HAP-1 (cell line): Measurements from ENCODE around the gene FOXL2.

Experiments
- DNase-seq, 2 experiments: peaks; one replicate each; pipeline ENCODE4 v3.0.0-alpha.2; 2016 to 2020; ENCODE audit warnings: low spot score in 2 of 2
- H3K27me3 ChIP-seq: fragments of 250-450 bp; sonication (Bioruptor Pico); 2 replicates; pipeline ENCODE4 v1.5.1; 2020; ENCODE audit warnings: low read depth, mild to moderate bottlenecking, moderate library complexity
- H3K36me3 ChIP-seq: fragments of 250-450 bp; sonication (Bioruptor Pico); replicated peaks from 2 replicates; pipeline ENCODE4 v1.5.1; 2020; ENCODE audit warnings: mild to moderate bottlenecking
- H3K4me1 ChIP-seq: fragments of 250-450 bp; sonication (Bioruptor Pico); 2 replicates; pipeline ENCODE4 v1.5.1; 2020; ENCODE audit warnings: mild to moderate bottlenecking
- H3K4me3 ChIP-seq: fragments of 250-450 bp; sonication (Bioruptor Pico); 2 replicates; pipeline ENCODE4 v1.5.1; 2020; ENCODE audit warnings: mild to moderate bottlenecking, moderate library complexity
- H3K9me3 ChIP-seq: fragments of 250-450 bp; sonication (Bioruptor Pico); 2 replicates; pipeline ENCODE4 v1.5.1; 2020; ENCODE audit warnings: mild to moderate bottlenecking, moderate library complexity
- in situ Hi-C: fragments of 300-500 bp; cut with MboI; formaldehyde crosslinking; loops from 3 replicates; pipeline ENCODE4 v1.14.3; 2020; ENCODE audit warnings: low sequenced_read_pairs, inconsistent platforms, mixed read lengths

FOXL2 gene

GRCh38 chr3:138941259-138941885 is 5.6 kb downstream of the FOXL2 start:
- no peaks in the 10 kb centered on the region for H3K27me3 ChIP-seq
- no peaks in the 10 kb centered on the region for H3K9me3 ChIP-seq
- H3K4me1 ChIP-seq: no peaks in the 10 kb centered on the region
- peak; percentile 14 to 69 for DNase-seq
- no peak overlapping the region for H3K4me3 ChIP-seq
- no peaks in the 10 kb centered on the region for H3K36me3 ChIP-seq
- in situ Hi-C loops: no loop called here

GRCh38 chr3:138940446-138940845 is 6.5 kb downstream of the FOXL2 start:
- H3K27me3 ChIP-seq: no peaks in the 10 kb centered on the region
- no peaks in the 10 kb centered on the region for H3K36me3 ChIP-seq
- no peaks in the 10 kb centered on the region for H3K9me3 ChIP-seq
- in situ Hi-C loops: no loop called here
- H3K4me3 ChIP-seq: no peak overlapping the region
- H3K4me1 ChIP-seq: peaks cover 4% of the 10 kb centered on the region
- no peak for DNase-seq

GRCh38 chr3:138939561-138940241 is 7.2 kb downstream of the FOXL2 start:
- Histone ChIP-seq H3K36me3 (no peaks in the 10 kb centered on the region), H3K27me3 (no peaks in the 10 kb centered on the region), H3K4me3 (no peak overlapping the region), H3K4me1 (peaks cover 6% of the 10 kb centered on the region), H3K9me3 (no peaks in the 10 kb centered on the region)
- in situ Hi-C loops: loop anchor here (10.0 kb wide), 1 partner anchor 525 kb away; no protein-coding TSS in a partner anchor
- no peak for DNase-seq

GRCh38 chr3:138938877-138939560 is 7.9 kb downstream of the FOXL2 start:
- no peaks in the 10 kb centered on the region for H3K36me3 ChIP-seq
- no peak overlapping the region for H3K4me3 ChIP-seq
- H3K4me1 ChIP-seq: peaks cover 6% of the 10 kb centered on the region
- H3K9me3 ChIP-seq: no peaks in the 10 kb centered on the region
- in situ Hi-C loops: loop anchor here (10.0 kb wide), 1 partner anchor 524 kb away; no protein-coding TSS in a partner anchor
- no peak for DNase-seq
- no peaks in the 10 kb centered on the region for H3K27me3 ChIP-seq

- H3K4me1 ChIP-seq: peaks cover 6% of the 10 kb centered on the region
- H3K4me3 ChIP-seq: no peak overlapping the region
- in situ Hi-C loops: loop anchor here (10.0 kb wide), 1 partner anchor 523 kb away; no protein-coding TSS in a partner anchor
- H3K9me3 ChIP-seq: no peaks in the 10 kb centered on the region
- DNase-seq: no peak
- H3K27me3 ChIP-seq: no peaks in the 10 kb centered on the region
- no peaks in the 10 kb centered on the region for H3K36me3 ChIP-seq
These were observed 8.7 kb downstream of the FOXL2 start for GRCh38 chr3:138938056-138938876.

GRCh38 chr3:138937690-138938055 is 9.3 kb downstream of the FOXL2 start:
- no peak overlapping the region for H3K4me3 ChIP-seq
- H3K36me3 ChIP-seq: no peaks in the 10 kb centered on the region
- no peaks in the 10 kb centered on the region for H3K27me3 ChIP-seq
- peaks cover 6% of the 10 kb centered on the region for H3K4me1 ChIP-seq
- H3K9me3 ChIP-seq: no peaks in the 10 kb centered on the region
- in situ Hi-C loops: loop anchor here (10.0 kb wide), 1 partner anchor 523 kb away; no protein-coding TSS in a partner anchor
- no peak for DNase-seq

- in situ Hi-C loops: loop anchor here (10.0 kb wide), 1 partner anchor 522 kb away; no protein-coding TSS in a partner anchor
- H3K27me3 ChIP-seq: no peaks in the 10 kb centered on the region
- no peaks in the 10 kb centered on the region for H3K9me3 ChIP-seq
- no peak for DNase-seq
- no peak overlapping the region for H3K4me3 ChIP-seq
- H3K36me3 ChIP-seq: no peaks in the 10 kb centered on the region
- H3K4me1 ChIP-seq: peaks cover 6% of the 10 kb centered on the region
These were observed 9.9 kb downstream of the FOXL2 start for GRCh38 chr3:138936741-138937689.

GRCh38 chr3:138935863-138936740 is 10.8 kb downstream of the FOXL2 start:
- no peaks in the 10 kb centered on the region for H3K27me3 ChIP-seq
- H3K4me3 ChIP-seq: peak overlapping the region; percentile 39
- in situ Hi-C loops: loop anchor here (10.0 kb wide), 1 partner anchor 521 kb away; no protein-coding TSS in a partner anchor
- H3K9me3 ChIP-seq: no peaks in the 10 kb centered on the region
- H3K36me3 ChIP-seq: no peaks in the 10 kb centered on the region
- DNase-seq: peak; percentile 45 to 90
- H3K4me1 ChIP-seq: peaks cover 6% of the 10 kb centered on the region

- in situ Hi-C loops: loop anchor here (10.0 kb wide), 1 partner anchor 521 kb away; no protein-coding TSS in a partner anchor
These were observed 11.5 kb downstream of the FOXL2 start for GRCh38 chr3:138935505-138935862.

GRCh38 chr3:138933981-138934691 is 12.8 kb downstream of the FOXL2 start:
- Histone ChIP-seq H3K36me3 (no peaks in the 10 kb centered on the region), H3K4me1 (peaks cover 6% of the 10 kb centered on the region), H3K27me3 (no peaks in the 10 kb centered on the region), H3K4me3 (no peak overlapping the region), H3K9me3 (no peaks in the 10 kb centered on the region)
- in situ Hi-C loops: loop anchor here (10.0 kb wide), 1 partner anchor 519 kb away; no protein-coding TSS in a partner anchor
- no peak for DNase-seq

More at GRCh38 chr3:138935505-138935862, 11.5 kb downstream of the FOXL2 start:
- peaks cover 6% of the 10 kb centered on the region for H3K4me1 ChIP-seq
- peak overlapping the region; percentile 39 for H3K4me3 ChIP-seq
- no peaks in the 10 kb centered on the region for H3K9me3 ChIP-seq
- no peak for DNase-seq
- H3K36me3 ChIP-seq: no peaks in the 10 kb centered on the region
- H3K27me3 ChIP-seq: no peaks in the 10 kb centered on the region

GRCh38 chr3:138933068-138933668 is 13.8 kb downstream of the FOXL2 start:
- in situ Hi-C loops: loop anchor here (10.0 kb wide), 1 partner anchor 518 kb away; no protein-coding TSS in a partner anchor
- no peaks in the 10 kb centered on the region for H3K36me3 ChIP-seq
- H3K9me3 ChIP-seq: no peaks in the 10 kb centered on the region
- DNase-seq: no peak
- H3K4me3 ChIP-seq: no peak overlapping the region
- peaks cover 6% of the 10 kb centered on the region for H3K4me1 ChIP-seq
- H3K27me3 ChIP-seq: no peaks in the 10 kb centered on the region
